ENCODE measurements around the gene FAM184A. TPM values are rescaled to one million over a fixed set of nuclear protein-coding genes. Genes with fewer than 3 reads are reported as not detected.
"Not testable (repeated sequence)": the region's sequence is repeated elsewhere in the genome, so short reads cannot be mapped to it uniquely, and the experiment has no call there.

FAM184A gene
- total and polyA plus RNA-seq, 9 of the 15 experiments (the other 6 are each of a cell fraction or from before 2014, with no cell fraction given) = 6.4 to 18.7 (median 13.1) TPM

DNA sequence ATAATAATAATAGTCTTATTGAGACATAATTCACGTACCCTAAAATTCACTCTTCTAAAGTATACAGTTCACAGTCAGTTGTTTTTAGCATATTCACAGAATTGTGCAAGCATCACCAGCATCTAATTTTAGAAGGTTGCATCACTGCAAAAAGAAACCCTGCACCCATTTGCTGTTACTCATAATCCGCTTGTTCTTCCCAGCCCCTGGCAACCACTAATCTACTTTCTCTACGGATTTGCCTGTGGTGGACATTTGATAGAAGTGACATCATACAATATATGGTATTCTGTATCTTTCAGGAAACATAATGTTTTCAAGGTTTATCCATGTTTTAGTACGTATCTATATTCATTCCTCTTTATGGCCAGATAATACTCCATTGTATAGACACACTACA is 41.5 kb upstream of the FAM184A start (continued):
- TF ChIP-seq, protein P1, sequence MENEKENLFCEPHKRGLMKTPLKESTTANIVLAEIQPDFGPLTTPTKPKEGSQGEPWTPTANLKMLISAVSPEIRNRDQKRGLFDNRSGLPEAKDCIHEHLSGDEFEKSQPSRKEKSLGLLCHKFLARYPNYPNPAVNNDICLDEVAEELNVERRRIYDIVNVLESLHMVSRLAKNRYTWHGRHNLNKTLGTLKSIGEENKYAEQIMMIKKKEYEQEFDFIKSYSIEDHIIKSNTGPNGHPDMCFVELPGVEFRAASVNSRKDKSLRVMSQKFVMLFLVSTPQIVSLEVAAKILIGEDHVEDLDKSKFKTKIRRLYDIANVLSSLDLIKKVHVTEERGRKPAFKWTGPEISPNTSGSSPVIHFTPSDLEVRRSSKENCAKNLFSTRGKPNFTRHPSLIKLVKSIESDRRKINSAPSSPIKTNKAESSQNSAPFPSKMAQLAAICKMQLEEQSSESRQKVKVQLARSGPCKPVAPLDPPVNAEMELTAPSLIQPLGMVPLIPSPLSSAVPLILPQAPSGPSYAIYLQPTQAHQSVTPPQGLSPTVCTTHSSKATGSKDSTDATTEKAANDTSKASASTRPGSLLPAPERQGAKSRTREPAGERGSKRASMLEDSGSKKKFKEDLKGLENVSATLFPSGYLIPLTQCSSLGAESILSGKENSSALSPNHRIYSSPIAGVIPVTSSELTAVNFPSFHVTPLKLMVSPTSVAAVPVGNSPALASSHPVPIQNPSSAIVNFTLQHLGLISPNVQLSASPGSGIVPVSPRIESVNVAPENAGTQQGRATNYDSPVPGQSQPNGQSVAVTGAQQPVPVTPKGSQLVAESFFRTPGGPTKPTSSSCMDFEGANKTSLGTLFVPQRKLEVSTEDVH (IDR thresholded peaks at IDR 0.05; ENCODE audit: low read depth, partially characterized antibody) = no peak
- TF ChIP-seq ZNF282 (CRISPR knock-in tag; IDR thresholded peaks at IDR 0.05) (no peak), TAF7 (tag; IDR thresholded peaks at IDR 0.05) (no peak), MCM2 (IDR thresholded peaks at IDR 0.05; ENCODE audit: low read depth) (no peak), ZNF561 (CRISPR knock-in tag; conservative IDR thresholded peaks at IDR 0.05) (no peak), ATF7 (IDR thresholded peaks at IDR 0.05) (peak; percentile 40; the same call in 1 of the 2 replicates), MEF2A (IDR thresholded peaks at IDR 0.05; ENCODE audit: control insufficient read depth, low read depth, low read length) (peak; percentile 84), MEF2D (tag; conservative IDR thresholded peaks at IDR 0.05; ENCODE audit: low read depth) (peak; percentile 41; the same call in 1 of the 2 replicates), EHMT2 (IDR thresholded peaks at IDR 0.05) (no peak), DACH1 (IDR thresholded peaks at IDR 0.05; ENCODE audit: partially characterized antibody) (no peak), POLR3G (IDR thresholded peaks at IDR 0.05; ENCODE audit: extremely low read depth, insufficient read length, insufficient replicate concordance) (no peak), FOSL1 (tag; conservative IDR thresholded peaks at IDR 0.05) (no peak), CBFB (CRISPR knock-in tag; IDR thresholded peaks at IDR 0.05) (no peak), MTA1 (IDR thresholded peaks at IDR 0.05; ENCODE audit: borderline replicate concordance) (no peak), CEBPG (CRISPR knock-in tag; IDR thresholded peaks at IDR 0.05) (peak; percentile 55; the same call in 1 of the 2 replicates), CEBPG (tag; conservative IDR thresholded peaks at IDR 0.05 in 1 of 2, IDR thresholded peaks at IDR 0.05 in 1 of 2) (peak in 1 of 2 experiments; percentile 85; a peak in 2 of 4 replicates), SREBF1 (IDR thresholded peaks at IDR 0.05; ENCODE audit: borderline replicate concordance, low read depth, low read length) (no peak)
- TF ChIP-seq, protein P2, sequence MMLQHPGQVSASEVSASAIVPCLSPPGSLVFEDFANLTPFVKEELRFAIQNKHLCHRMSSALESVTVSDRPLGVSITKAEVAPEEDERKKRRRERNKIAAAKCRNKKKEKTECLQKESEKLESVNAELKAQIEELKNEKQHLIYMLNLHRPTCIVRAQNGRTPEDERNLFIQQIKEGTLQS (IDR thresholded peaks at IDR 0.05) = peak; percentile 83
- TF ChIP-seq, protein P2 (CRISPR knock-in tag; conservative IDR thresholded peaks at IDR 0.05) = no peak

DNA sequence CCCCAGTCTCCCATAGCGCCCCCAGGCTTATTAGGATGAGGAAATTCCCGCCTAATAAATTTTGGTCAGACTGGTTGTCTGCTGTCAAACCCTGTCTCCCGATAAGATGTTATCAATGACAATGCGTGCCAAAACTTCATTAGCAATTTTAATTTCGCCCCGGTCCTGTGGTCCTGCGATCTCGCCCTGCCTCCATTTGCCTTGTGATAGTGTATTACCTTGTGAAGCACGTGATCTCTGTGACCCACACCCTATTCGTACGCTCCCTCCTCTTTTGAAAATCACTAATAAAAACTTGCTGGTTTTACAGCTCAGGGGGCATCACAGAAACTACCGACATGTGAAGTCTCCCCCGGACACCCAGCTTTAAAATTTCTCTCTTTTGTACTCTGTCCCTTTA is 40.6 kb upstream of the FAM184A start:
- intact Hi-C loops (cut with micrococcal nuclease); H3K27me3 ChIP-seq (ENCODE audit: control insufficient read depth in 2 of 2, insufficient read depth in 2 of 2, low read length in 2 of 2); POLR2A ChIA-PET; H3K79me2 ChIP-seq (ENCODE audit: control insufficient read depth, insufficient read depth, low read length); CTCF ChIA-PET (ENCODE audit: low intra/inter-chr PET ratio); ATAC-seq; H2AFZ ChIP-seq (ENCODE audit: low read depth, low read length); H3K4me2 ChIP-seq (ENCODE audit: insufficient read depth, low read length); H3K9me1 ChIP-seq (ENCODE audit: control insufficient read depth, insufficient read depth, low read length); BruUV-seq (replicated peaks); H3K9me3 ChIP-seq (replicated peaks; ENCODE audit: control insufficient read depth, insufficient read depth, low read depth, low read length); H3K4me1 ChIP-seq (replicated peaks in 1 of 2; ENCODE audit: control insufficient read depth in 2 of 2, insufficient read depth in 2 of 2, low read length in 2 of 2); H3K36me3 ChIP-seq (ENCODE audit: control insufficient read depth, insufficient read depth, low read length); H4K20me1 ChIP-seq (replicated peaks; ENCODE audit: control insufficient read depth, insufficient read depth, low read length); DNase-seq (ENCODE audit: extremely low read depth in 1 of 4, low spot score in 3 of 4); FAIRE-seq; H3K27ac ChIP-seq (ENCODE audit: extremely low read depth, low read depth, low read length); H3K4me3 ChIP-seq; H3K9ac ChIP-seq (ENCODE audit: insufficient read depth in 1 of 2, low read depth in 2 of 2, low read length in 2 of 2): not testable (repeated sequence)
- WGBS (ENCODE audit: insufficient coverage, low coverage, missing lambda C conversion rate) = 76% methylated on average over 13 of the region's 13 CpGs
- in situ Hi-C loops (cut with MboI) = loop anchor here (10.0 kb wide), 1 partner anchor 834 kb away; no protein-coding TSS in a partner anchor

Data from K562 (cell line).